GM21737 (cell line): ENCODE results near the gene SYNE3.

Source experiments
- ATAC-seq: cut with Tn5 transposase; IDR thresholded peaks from one replicate; pipeline ENCODE4 v1.9.1; 2021; ENCODE audit warnings: mild to moderate bottlenecking, moderate library complexity; ENCODE audit not compliant: unreplicated experiment

The SYNE3 gene

DNA sequence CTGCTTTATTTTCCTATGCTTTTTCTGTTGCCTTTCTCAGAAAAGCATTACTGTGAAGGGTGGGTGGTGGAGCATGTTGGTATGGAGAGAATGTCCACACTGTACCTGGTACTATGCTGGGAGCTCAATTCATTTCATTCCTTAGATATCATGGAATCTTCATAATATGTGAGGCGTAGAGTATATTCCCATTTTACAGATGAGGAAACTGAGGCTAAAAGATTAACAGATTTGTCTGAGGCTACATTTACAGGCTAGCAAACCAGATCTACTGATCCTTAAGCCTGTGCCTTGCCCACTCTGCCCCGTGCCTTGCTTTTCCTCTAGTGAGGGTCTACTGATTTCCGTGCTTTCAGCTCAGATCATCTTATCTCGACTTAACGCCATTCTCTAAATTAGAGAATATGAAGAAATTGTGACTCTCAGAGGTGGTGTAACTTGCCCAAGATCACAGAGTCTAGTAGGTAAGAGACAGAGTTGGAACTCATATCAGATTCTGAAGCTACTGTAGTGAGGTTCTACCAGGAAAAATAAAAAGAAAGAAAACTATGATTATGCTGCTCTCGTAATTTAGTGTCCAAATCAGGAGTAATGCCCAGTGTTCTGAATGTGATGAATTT lies 23.9 kb upstream of the SYNE3 start:
- no peak for ATAC-seq

DNA sequence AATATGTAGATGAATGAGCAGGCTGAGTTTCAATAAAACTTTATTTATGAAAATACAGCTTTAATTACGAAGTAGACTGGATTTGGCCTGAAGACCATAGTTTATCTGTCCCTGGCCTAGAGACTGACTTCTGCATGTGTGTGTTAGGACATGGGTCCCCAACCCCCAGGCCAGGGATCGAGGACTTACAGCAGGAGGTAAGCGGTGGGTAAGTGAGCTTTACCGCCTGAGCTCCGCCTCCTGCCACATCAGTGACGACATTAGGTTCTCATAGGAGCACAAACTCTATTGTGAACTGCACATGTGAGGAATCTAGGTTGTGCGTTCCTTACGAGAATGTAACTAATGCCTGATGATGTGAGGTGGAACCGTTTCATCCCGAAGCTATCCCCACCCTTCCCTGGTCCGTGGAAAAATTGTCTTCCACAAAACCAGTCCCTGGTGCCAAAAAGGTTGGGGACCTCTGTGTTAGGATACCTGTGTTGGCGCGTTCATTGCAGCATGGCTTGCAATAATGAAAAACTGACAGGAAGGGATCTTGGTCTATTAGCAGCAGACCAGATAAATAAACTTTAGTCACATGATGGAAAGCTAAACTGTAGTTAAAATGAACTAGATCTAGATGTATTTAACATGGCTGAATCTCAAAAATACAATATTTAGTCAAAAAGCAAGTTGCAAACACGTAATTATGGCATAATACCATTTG lies 22.5 kb upstream of the SYNE3 start:
- no peak for ATAC-seq

DNA sequence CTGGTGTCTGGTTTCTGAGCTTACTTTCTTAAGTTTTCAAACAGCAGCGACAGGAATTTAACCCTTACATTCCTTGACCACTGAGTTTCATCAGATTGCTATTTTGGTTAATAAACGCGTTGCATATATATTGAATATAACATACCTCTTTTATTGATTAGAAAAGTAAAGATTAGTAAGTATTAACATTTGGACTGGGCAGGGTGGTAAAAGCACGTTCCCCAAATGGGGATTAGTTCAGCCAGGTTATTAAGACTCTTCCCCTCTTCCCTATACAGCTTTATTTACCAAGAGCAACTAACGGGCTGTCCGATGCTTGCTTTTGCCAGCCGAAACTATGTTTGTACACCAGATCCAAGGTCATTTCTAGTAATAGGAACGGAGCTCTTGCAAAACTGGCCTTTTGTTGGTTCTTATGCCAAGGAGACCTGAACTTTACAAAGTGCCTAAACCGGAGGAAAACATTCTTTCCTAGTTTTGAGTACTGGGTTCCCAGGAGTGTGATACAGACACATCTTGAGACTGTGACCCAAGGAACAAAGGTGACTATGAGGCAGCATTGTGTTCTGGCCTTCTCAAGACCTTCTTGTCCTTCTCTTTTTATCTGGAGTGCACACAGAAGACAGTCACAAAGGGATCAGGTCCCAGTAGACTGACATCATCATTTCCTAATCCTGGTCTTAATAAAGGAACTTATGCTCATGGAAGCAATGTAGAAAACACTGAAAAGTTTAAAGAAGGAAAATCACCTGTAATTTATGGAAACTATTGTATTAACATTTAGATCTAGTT lies 21.0 kb upstream of the SYNE3 start:
- ATAC-seq, result no peak

DNA sequence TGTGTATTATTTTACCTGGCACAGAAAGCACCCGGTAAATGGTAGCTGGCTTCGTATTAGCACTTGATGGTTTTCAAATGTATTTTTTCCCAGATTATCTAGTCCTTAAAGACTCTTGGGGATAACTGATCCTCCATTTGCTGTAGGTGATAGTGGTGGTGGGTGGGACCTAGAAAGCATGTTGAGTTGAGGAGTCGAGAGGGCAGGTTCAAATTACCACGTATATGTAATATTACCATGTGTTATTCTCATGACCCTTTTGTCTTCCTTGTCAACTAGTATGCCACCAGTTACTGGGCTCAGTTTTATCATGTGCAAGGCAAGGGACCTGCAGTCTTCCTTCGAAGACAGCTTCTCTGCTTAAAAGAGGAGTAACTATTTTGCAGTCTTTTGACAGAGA lies 20.2 kb upstream of the SYNE3 start:
- ATAC-seq, result no peak

DNA sequence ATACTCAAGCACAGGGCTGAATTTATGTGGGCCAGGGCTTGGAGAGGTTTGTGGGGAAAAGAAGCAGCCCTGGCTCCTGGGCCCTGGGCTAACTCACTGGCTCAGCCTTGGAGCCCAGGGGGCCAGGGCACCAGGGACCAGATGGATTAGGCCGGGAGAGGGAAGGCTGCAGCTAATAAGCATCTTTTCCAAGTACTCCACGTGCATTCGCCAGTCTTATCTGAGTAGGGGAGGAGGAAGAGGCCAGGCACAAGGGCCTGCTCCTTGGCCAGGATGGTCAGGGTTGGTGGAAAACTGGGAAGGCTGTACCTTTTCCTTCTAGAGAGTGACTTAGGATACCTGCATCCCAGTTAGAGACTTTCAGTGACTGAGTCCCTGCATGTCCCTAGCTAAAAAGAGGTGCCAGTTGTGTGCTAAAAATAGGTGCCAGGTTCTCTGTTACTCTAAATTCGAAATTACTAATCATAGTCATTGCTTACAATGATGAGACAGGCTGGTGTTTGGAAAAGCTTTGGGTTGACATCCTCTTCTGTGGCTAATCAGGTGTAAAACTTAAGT lies 19.7 kb upstream of the SYNE3 start:
- no peak for ATAC-seq

DNA sequence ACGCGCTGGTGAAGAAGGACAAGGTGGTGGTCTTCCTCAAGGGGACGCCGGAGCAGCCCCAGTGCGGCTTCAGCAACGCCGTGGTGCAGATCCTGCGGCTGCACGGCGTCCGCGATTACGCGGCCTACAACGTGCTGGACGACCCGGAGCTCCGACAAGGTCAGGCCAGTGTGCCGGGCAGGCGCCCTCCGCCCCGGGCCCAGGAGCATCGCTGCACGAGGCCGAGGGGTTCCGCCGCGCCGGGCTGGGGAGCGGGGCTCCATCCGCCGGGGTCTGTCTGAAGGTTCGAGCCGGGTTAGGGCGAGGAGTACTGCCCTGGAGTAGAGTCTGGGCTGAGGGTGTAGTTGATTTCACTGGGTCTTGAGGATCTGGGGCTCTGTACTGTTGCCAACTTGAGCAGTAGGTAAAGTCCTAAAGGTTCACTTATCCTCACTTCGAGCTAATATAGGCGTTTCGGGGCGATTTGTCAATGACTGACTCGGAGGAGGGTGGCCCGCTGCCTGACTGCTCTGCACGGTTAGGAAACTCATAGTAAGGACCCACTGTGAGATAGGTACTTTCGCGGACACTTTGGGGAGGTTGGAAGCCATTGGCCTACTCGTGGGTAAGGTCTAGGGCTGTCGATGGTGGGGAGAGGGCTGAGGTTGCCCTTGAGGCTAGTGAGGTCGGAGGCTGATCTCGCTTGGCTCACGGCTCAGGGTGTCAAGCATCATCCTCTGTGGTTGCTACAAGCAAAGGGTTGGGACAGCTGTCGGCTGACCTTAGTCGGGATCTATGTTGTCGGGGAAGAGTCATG lies 19.0 kb upstream of the SYNE3 start:
- ATAC-seq, result peak; percentile 0

DNA sequence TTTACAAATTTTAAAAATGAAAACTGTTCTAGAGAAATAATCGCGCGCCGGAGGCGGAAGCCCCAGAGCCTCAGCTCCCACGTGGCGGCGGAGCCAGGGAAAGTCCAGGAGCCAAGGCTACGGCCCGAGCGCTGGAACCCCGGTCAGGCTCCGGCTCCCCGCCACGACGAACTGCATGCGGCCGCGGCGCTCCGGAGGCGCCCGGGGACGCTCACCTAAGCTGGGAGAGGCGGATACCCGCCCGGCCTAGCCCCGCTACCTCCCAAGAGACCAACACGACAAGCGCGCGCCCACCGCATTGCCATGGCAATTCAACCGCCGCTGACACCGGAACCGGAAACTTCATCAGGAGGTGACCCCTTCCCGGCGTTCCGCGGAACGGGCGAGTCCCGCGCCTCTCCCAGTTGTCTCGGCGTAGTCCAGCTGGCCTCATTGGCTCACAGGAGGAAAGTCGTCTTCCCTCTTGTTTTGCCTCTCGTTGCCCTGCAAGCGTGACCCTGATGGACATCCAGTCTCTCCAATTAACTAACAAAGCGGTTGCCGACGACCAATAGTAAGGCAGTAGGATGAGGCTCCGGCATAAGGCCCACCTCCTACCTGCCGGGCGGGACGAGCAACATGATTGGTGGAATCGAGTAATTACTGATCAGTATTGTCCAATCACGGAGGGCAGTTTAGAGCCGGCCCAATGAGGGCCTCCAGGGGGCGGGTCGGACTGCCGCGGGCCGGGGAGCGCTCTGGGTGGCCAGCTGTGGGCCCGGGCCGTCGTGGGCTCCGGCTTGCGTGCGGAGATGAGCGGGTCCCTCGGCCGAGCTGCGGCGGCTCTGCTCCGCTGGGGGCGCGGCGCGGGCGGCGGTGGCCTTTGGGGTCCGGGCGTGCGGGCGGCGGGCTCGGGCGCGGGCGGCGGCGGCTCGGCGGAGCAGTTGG lies 18.1 kb upstream of the SYNE3 start, which contains the start of gene GLRX5:
Gene GLRX5 (plus strand): TSS at position 752 of the 927 bp plus-strand sequence. CDS start 40 bp downstream, at position 792.
- ATAC-seq, result peak; percentile 90

DNA sequence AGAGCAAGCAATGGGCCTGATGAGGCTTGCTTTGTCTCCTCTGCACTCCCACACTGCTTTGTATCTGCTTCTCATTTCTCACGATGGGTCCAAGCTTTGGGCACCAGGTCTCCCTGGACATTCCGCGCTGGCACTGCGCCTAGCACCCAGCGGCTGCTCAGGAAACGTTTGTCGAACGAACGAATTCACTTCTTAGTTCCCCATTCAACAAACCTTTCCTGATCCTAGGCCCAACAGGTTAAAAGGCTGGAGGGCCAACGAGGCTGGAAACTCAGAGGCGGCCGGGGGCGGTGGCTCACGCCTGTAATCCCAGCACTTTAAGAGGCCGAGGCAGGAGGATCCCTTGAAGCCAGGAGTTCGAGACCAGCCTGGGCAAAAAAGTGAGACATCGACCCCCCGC lies 17.4 kb upstream of the SYNE3 start:
- ATAC-seq, result no peak

DNA sequence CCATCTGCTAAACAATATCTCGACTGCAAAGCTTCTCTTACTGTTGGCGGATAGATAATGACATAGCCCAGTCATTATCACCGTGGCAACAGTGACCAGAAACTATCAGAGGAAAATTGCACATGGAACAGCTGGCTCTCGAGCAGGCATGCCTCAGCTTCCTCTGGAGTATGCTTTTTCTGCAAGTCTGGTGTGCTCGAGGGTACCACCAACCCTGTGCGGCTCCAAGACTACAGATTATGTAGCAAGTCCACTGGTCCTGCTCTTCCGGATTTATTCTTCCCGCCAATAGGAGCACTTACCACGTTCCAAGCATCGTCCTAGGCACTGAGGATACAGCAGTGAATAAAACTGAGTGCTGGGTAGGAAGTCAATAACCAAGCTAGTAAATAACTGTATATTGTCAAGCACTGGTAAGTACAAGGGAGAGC lies 17.0 kb upstream of the SYNE3 start:
- no peak for ATAC-seq

DNA sequence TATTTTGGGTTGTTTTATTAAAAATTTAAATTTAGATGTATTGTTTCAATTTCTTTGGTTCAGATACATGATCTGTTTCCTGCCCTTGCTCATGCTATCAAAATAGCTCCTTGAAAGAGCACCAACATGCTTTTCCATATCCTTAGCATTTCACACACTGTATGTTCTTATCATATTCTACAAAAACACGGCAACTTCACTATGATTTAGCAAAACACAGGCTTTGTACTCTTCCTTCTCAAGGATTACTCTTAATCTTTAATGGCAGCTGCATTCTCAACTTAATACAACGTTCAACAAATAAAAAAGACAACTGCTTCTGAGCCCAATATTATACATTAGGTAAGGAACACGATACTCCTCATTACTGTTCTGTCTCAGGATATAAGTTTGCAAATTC lies 15.5 kb upstream of the SYNE3 start:
- no peak for ATAC-seq

DNA sequence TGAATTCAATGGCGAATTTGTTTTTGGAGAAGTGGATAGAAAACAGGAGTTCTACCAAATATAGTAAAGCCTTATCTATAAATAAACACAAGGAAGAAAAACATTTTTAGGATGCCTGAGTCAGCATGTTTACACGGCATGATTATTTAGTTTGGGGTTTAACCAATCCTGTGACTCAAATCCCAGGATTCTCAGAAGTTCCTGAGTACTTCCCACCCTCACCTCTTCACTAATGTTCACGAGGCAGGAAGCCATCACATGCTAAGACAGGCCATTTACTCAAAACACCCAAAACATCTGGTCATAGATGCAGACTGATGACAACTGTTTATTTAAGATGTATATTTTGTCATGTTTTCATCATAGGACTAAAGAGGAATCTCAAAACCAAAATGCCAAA lies 15.0 kb upstream of the SYNE3 start:
- no peak for ATAC-seq

DNA sequence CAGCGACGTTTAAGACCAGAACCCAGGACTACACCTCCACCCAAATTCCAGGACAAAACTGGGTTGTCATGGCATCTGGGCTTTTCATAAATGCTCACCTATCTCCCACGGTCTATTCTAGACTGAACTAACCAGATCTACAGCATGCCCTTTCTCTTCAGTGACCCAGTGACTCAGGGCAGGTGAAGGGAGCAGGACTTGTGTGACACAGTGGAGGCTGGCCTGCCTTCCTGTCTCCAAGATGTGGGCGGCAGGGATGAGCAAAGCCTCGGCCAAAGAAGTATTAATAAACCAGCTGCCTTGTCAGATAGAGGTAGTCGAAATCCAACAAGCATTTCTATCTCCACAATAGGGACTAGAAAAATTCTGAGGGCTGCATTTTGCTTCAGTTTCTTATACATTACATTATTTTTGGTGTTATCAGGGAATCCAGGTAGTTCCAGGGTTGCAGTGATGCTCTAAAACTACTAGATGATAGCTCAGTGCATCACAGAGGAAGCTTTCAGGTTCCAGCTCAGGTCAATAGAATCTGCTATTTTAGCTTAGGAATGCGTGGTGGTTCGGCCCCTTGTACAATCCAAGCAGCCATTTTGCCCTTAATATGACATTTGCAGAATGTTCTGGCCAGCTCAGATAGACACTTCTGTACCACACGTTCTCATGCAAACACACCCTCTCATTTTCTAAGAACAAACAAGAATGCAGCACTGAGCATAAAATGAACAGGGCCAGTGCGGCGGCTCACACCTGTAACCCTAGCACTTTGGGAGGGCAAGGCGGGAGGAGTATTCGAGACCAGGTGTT lies 14.2 kb upstream of the SYNE3 start:
- ATAC-seq, result no peak

DNA sequence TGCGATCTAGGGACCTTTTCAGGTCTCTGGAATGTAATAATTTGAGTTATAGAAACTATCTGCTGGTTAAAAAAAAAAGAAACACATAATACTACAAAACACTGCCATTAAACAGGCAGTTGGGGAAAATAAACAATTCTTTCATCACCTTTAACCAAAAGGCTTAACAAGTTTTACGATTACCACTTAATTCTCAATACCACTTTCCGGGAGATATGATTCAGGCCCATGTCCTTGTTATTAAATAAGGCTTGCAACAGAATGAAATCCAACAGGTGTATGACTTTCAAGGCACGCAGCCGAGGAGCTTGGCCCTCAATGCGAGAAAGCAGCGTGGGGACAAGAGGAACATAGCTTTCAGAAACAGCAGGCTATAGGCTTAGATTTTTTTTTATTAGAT lies 12.8 kb upstream of the SYNE3 start:
- no peak for ATAC-seq

DNA sequence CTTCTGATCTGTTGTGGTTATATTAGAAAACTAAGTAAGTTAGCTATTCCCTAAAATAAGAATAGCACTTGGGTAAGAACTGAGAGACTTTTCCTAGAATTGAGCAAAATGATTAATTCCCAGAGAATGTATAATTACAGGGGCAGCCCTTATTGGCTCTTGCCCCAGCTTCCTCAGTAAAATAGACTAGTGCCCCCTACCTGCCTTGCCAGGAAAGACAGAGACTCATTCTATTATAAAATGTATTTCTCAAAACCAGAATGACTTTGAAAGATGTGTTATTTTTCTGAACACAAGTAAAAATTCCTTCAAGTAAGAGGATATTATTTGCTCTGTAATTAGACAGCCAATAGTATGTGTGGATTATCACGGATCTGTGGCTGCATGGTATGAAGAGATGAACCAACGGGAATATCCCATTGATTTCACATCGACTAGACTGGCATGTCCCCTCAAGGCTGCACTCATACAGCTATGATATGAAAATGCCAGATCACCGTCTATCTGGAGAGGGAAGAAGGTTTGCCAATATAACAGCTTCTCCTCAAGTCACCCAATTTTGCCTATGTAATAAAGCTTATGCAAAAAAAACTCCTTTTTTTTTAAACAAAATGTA lies 11.0 kb upstream of the SYNE3 start:
- no peak for ATAC-seq

DNA sequence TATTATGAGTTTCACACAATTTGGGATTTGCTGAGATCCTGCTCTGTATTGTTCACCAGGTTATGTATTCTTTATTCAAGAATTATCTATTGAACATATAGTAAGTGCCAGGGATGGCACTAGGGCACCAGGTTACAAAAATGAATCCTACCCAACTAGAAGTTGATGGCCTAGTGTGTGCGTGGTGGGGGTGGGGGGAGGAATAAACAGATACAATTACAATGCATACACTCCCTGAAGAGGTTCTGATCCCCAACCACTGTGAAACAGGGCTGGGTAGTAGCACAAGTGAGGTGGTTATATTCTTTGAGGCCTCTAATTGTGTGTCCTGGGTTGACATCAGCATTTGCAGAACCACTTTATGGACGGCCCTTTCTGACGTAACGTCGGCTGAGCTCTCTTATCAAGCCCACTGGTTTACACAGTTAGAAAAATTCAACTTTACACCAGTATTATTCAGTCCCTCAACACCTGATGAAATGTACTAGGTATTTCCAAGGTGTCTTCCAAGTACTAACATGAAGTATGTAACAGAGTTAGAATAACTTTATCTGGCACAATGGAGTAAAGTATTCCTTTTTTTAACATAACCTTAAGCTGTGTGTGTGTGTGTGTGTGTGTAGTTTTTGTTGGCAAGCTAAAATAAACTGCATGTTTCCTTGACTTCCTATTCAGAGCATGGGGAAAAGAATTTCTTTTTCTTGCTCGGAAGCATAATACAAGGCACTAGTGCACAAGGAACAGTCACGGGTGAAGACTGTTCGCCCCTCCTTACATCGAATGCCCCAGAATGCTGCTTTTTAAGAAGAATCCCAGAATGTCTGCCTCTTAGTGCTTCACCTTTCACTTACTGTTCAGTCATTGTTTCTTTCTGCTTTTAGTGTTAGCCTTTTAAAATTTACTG lies 10.3 kb upstream of the SYNE3 start:
- no peak for ATAC-seq

DNA sequence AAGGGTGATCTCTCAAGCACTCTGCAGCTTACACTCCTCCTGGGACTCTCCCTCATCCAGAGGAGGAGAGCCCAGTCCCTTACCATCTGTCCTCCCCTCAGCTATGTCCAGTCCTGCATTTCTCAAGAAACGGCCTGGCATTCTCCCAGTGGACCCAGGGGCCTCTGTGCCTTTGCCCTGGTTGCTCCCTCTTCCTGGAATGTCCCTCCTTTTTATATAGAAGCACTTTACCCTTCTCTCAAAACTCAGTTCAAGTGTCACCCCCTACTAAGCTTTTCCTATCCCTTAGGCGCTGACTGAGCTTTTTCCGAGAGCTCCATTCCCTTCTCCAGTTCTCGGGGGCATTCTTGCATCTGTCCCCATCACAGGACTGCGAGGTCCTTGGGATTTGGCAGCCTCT lies 9.5 kb upstream of the SYNE3 start:
- ATAC-seq, result no peak

DNA sequence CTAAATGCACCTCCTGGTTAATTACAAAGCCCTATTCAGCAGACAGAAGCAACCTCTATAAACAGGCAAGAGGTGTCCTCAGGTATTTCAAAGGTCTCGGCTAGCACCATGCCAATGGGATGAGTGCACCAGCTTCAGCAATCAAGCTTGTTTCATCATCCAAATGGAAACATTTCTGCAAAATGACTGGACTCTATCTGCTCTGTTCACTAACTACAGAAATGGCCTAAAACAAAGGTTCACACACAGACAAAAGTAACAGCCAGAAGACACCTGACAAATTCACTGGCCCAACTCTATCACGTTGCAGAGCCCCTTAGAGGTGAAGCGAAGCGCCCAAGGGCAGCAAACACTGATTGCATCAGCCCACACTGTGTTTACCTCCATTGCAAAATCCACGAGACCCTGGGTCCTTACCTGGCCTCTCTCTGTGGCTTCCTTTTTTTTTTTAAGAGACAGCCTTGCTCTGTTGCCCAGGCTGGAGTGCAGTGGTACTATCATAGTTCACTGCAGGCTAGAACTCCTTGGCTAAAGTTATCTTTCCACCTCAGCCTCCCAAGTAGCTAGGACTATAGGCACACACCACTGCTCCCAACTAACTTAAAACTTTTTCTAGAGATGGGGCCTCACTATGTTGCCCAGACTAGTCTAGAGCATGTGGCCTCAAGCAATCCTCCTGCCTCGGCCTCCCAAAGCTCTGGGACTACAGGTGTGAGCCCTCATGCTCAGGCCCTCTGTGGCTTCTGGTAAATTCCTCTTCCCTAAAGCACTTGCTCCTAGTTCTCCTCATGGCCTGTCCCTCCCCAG lies 8.5 kb upstream of the SYNE3 start:
- no peak for ATAC-seq
